IMR-90 (cell line): ENCODE results near the gene MARK2. TPM values are rescaled to one million over a fixed set of nuclear protein-coding genes. Genes with fewer than 3 reads are reported as not detected.

ENCODE experiments used
- ATAC-seq: fragments of 200-7000 bp; cut with Tn5 transposase; 2 replicates; pipeline ENCODE4 v1.9.1; 2020; ENCODE audit warnings: low read depth, mild to moderate bottlenecking, moderate library complexity
- BruUV-seq: library from RNA; stranded (reverse); fragments of 400-500 nt; replicated peaks from 2 replicates; lab custom pipeline; 2021; lab: Mats Ljungman, UMichigan
- CTCF ChIA-PET: fragments of 300-600 bp; formaldehyde crosslinking; extraction: SDS; loops from one replicate; lab custom pipeline; 2021; ENCODE audit warnings: antibody characterized with exemption; lab: Yijun Ruan, JAX
- POLR2A ChIA-PET: fragments of 300-600 bp; sonication (Branson Sonifier 250); formaldehyde crosslinking; loops from one replicate; lab custom pipeline; 2022; ENCODE audit warnings: antibody characterized with exemption; ENCODE audit not compliant: unreplicated experiment; lab: Charles Lee
- DNase-seq: peaks from one replicate; pipeline ENCODE4 v3.0.0; 2013
- H2AFZ ChIP-seq: replicated peaks from 2 replicates; pipeline ENCODE3; 2013; ENCODE audit warnings: low read length, mild to moderate bottlenecking; ENCODE audit not compliant: poor library complexity
- H2AK5ac ChIP-seq: 2 replicates; pipeline ENCODE4 v1.6.1; 2013; ENCODE audit warnings: low read depth, low read length, inconsistent platforms
- H2AK9ac ChIP-seq: replicated peaks from 2 replicates; pipeline ENCODE3; 2013; ENCODE audit warnings: mild to moderate bottlenecking, low read depth, low read length, moderate library complexity; ENCODE audit not compliant: poor library complexity
- H2BK120ac ChIP-seq: 2 replicates; pipeline ENCODE4 v1.6.1; 2013; ENCODE audit warnings: low read depth, low read length, inconsistent platforms
- H2BK15ac ChIP-seq: 3 replicates; pipeline ENCODE4 v1.6.1; 2013; ENCODE audit warnings: low read depth, low read length, inconsistent platforms
- H2BK20ac ChIP-seq: 2 replicates; pipeline ENCODE4 v1.6.1; 2013; ENCODE audit warnings: low read depth, mild to moderate bottlenecking, inconsistent platforms, low read length, moderate library complexity
- H2BK5ac ChIP-seq: 2 replicates; pipeline ENCODE4 v1.6.1; 2013; ENCODE audit warnings: mild to moderate bottlenecking, low read depth, low read length, inconsistent platforms; ENCODE audit not compliant: poor library complexity, severe bottlenecking
- H3K14ac ChIP-seq: replicated peaks from 2 replicates; pipeline ENCODE4 v1.6.1; 2013; ENCODE audit warnings: low read depth, low read length, inconsistent platforms
- H3K18ac ChIP-seq: 2 replicates; pipeline ENCODE4 v1.6.1; 2013; ENCODE audit warnings: low read depth, low read length, control low read depth
- H3K23ac ChIP-seq: 2 replicates; pipeline ENCODE4 v1.6.1; 2013; ENCODE audit warnings: low read depth, low read length, inconsistent platforms
- H3K27ac ChIP-seq: 2 replicates; pipeline ENCODE4 v1.5.1; 2013; ENCODE audit warnings: mild to moderate bottlenecking, control low read depth, low read length; ENCODE audit not compliant: insufficient read depth
- H3K27me3 ChIP-seq: 2 replicates; pipeline ENCODE4 v1.6.1; 2013; ENCODE audit warnings: low read length; ENCODE audit not compliant: control insufficient read depth, insufficient read depth
- H3K36me3 ChIP-seq: 2 replicates; pipeline ENCODE4 v1.6.1; 2013; ENCODE audit warnings: low read length, mixed read lengths; ENCODE audit not compliant: control insufficient read depth, insufficient read depth
- H3K4ac ChIP-seq: 2 replicates; pipeline ENCODE4 v1.6.1; 2013; ENCODE audit warnings: low read depth, low read length, inconsistent platforms
- H3K4me1 ChIP-seq: 2 replicates; pipeline ENCODE4 v1.6.1; 2013; ENCODE audit warnings: low read length, mixed read lengths; ENCODE audit not compliant: control insufficient read depth, insufficient read depth
- H3K4me2 ChIP-seq: 2 replicates; pipeline ENCODE4 v1.6.1; 2013; ENCODE audit warnings: low read depth, mild to moderate bottlenecking, control low read depth, low read length, moderate library complexity
- H3K4me3 ChIP-seq: 2 replicates; pipeline ENCODE4 v1.5.1; 2013; ENCODE audit warnings: low read depth, mild to moderate bottlenecking, control low read depth, low read length, moderate library complexity; ENCODE audit not compliant: insufficient read depth
- H3K56ac ChIP-seq: 2 replicates; pipeline ENCODE4 v1.6.1; 2013; ENCODE audit warnings: low read length, inconsistent platforms; ENCODE audit not compliant: insufficient read depth; ENCODE audit errors: extremely low read depth
- H3K79me1 ChIP-seq, 2 experiments: 2 replicates each; pipeline ENCODE4 v1.6.1; 2013; ENCODE audit warnings: low read length in 2 of 2, inconsistent platforms in 1 of 2, low read depth in 1 of 2
- H3K9ac ChIP-seq: 2 replicates; pipeline ENCODE4 v1.6.1; 2013; ENCODE audit warnings: low read depth, low read length, control low read depth
- H3K9me1 ChIP-seq: 2 replicates; pipeline ENCODE4 v1.6.1; 2013; ENCODE audit warnings: low read length, inconsistent platforms; ENCODE audit not compliant: insufficient read depth
- H3K9me3 ChIP-seq: 2 replicates; pipeline ENCODE4 v1.6.1; 2013; ENCODE audit warnings: low read length; ENCODE audit not compliant: control insufficient read depth, insufficient read depth
- H4K20me1 ChIP-seq: 2 replicates; pipeline ENCODE4 v1.6.1; 2013; ENCODE audit warnings: low read length, inconsistent platforms; ENCODE audit not compliant: insufficient read depth
- H4K5ac ChIP-seq: 2 replicates; pipeline ENCODE4 v1.6.1; 2013; ENCODE audit warnings: mild to moderate bottlenecking, low read depth, low read length, control low read depth
- H4K8ac ChIP-seq, 2 experiments: 2 replicates each; pipeline ENCODE4 v1.6.1; 2013; ENCODE audit warnings: low read depth in 2 of 2, low read length in 2 of 2, control low read depth in 1 of 2, inconsistent platforms in 1 of 2
- H4K91ac ChIP-seq: 2 replicates; pipeline ENCODE4 v1.6.1; 2013; ENCODE audit warnings: low read depth, low read length, inconsistent platforms; ENCODE audit not compliant: insufficient read depth
- CEBPB ChIP-seq: IDR thresholded peaks from 2 replicates; pipeline ENCODE4 v1.6.1; 2012; ENCODE audit warnings: low read depth, low read length, improper control_type of control experiment
- CHD1 ChIP-seq: IDR thresholded peaks from 2 replicates; pipeline ENCODE4 v1.6.1; 2012; ENCODE audit warnings: low read depth, low read length, improper control_type of control experiment
- FOS ChIP-seq: fragments of 150-350 bp; IDR thresholded peaks from 2 replicates; pipeline ENCODE4 v1.6.1; 2016; ENCODE audit warnings: low read depth, low read length
- MAFK ChIP-seq: IDR thresholded peaks from 2 replicates; pipeline ENCODE4 v1.6.1; 2012; ENCODE audit warnings: low read depth, low read length, improper control_type of control experiment
- MAZ ChIP-seq: IDR thresholded peaks from 2 replicates; pipeline ENCODE4 v1.6.1; 2012; ENCODE audit warnings: low read depth, mild to moderate bottlenecking, low read length, improper control_type of control experiment, moderate library complexity, borderline replicate concordance
- NFE2L2 ChIP-seq: fragments of 150-350 bp; IDR thresholded peaks from 2 replicates; pipeline ENCODE4 v1.6.1; 2016; ENCODE audit warnings: low read depth, mild to moderate bottlenecking, low read length
- POLR2A ChIP-seq: IDR thresholded peaks from 2 replicates; pipeline ENCODE4 v1.6.1; 2012; ENCODE audit warnings: mild to moderate bottlenecking, low read depth, low read length
- RAD21 ChIP-seq: IDR thresholded peaks from 2 replicates; pipeline ENCODE4 v1.6.1; 2012; ENCODE audit warnings: low read length, improper control_type of control experiment
- RCOR1 ChIP-seq: IDR thresholded peaks from 2 replicates; pipeline ENCODE4 v1.6.1; 2012; ENCODE audit warnings: mild to moderate bottlenecking, low read length, improper control_type of control experiment; ENCODE audit not compliant: insufficient replicate concordance
- RFX5 ChIP-seq: IDR thresholded peaks from 2 replicates; pipeline ENCODE4 v1.8.0; 2012; ENCODE audit warnings: low read depth, mild to moderate bottlenecking, low read length, moderate library complexity
- SMC3 ChIP-seq: fragments of 150-350 bp; IDR thresholded peaks from 2 replicates; pipeline ENCODE4 v1.6.1; 2016; ENCODE audit warnings: low read depth, mild to moderate bottlenecking, antibody characterized with exemption, low read length, moderate library complexity
- WGBS, 2 experiments: methylation state at CpG; one replicate each; pipeline versions ENCODE4 v1.1.5 to v1.1.7; 2013; ENCODE audit warnings: missing lambda C conversion rate in 2 of 2; ENCODE audit not compliant: insufficient read length in 1 of 2; ENCODE audit errors: extremely low coverage in 2 of 2; 5-methylcytosine and 5-hydroxymethylcytosine counted together
- dilution Hi-C: fragments of 300-500 bp; cut with HindIII; formaldehyde crosslinking; loops from one replicate; pipeline ENCODE4 v1.14.3; 2018; ENCODE audit warnings: low sequenced_read_pairs; ENCODE audit not compliant: unreplicated experiment
- in situ Hi-C: fragments of 300-500 bp; cut with MboI; formaldehyde crosslinking; loops from 3 replicates; pipeline ENCODE4 v1.14.3; 2019; ENCODE audit warnings: low sequenced_read_pairs, inconsistent platforms, mixed read lengths
- intact Hi-C: fragments of 100-400 bp; cut with micrococcal nuclease; formaldehyde crosslinking; loops from 2 replicates; pipeline ENCODE4 v1.10.0; 2022
- polyA plus RNA-seq, 3 experiments: library from polyadenylated mRNA; depleted of rRNA; stranded (reverse); fragments of >200 nt; gene quantifications; 2 replicates each; pipeline ENCODE4 v1.2.3, GENCODE V29; 2012; ENCODE audit warnings: low replicate concordance in 1 of 3
- total RNA-seq: library from RNA; depleted of rRNA; stranded (reverse); fragments of >200 nt; gene quantifications from 2 replicates; pipeline ENCODE4 v1.2.3, GENCODE V29; 2012
- TF ChIP-seq, protein P1 (sequence below): conservative IDR thresholded peaks from 2 replicates; pipeline ENCODE4 v1.5.1; 2012; ENCODE audit warnings: mild to moderate bottlenecking, low read depth, low read length, improper control_type of control experiment
- TF ChIP-seq, protein P2 (sequence below): fragments of 150-350 bp; IDR thresholded peaks from 2 replicates; pipeline ENCODE4 v1.6.1; 2017; ENCODE audit warnings: mild to moderate bottlenecking, antibody characterized with exemption, low read length, low read depth

Gene MARK2
- total and polyA plus RNA-seq, 2 of the 4 experiments (the other 2 are of a cell fraction): 6.6 to 17.3 TPM

DNA sequence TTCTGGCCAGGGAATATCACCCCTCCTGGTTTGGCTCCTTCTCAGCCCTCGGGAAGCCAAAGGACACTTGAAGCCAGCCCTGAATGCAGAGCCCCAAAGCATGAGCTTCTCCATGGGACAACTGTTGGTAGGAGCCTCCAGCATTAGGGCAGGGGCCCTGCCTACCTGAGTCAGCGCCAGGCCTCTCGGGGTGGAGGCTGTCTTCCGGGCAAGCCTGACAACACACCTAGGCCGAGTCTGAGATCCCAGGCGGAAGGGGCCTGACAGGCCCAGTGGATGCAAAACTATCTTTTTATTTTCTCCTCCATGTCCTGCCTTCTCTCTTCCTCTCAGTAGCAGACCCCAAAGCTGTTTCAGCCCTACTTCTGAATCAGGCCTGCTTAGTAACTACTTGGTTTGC lies 50.4 kb downstream of the MARK2 start (continued):
- TF ChIP-seq MAFK (no peak), RAD21 (no peak), NFE2L2 (no peak), MAZ (no peak), CHD1 (no peak), SMC3 (no peak), FOS (no peak), RCOR1 (no peak)

DNA sequence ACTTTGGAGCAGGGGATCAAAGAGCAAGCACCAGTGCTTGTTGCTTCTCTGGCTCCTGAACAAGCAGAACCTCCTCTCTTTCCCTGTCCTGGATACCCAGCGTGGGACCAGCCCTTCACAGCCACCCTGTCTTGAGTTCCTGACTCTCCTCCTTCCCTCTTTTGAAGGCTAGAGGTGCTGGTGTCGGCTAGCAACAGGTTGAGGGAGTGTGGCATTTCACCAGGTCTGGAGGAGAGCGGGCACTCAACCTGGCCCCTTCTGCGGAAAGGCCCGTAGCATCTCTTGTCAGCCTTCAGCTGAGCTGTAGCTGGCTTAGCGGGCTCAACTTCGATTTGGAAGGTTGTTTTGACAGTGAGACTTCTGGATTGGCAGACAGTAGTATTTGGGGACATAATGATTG lies 51.5 kb downstream of the MARK2 start:
- H2AK5ac ChIP-seq: no peak overlapping the region
- ATAC-seq (no peak), DNase-seq (no peak)
- WGBS, 2 experiments: 83% methylated on average over 3 of the region's 7 CpGs; no CpG with 5 or more reads in 1 of the 2 experiments
- H3K79me1 ChIP-seq: peaks cover 42 to 86% of the 10 kb centered on the region in 2 experiments
- TF ChIP-seq SMC3: no peak
- no peak for TF ChIP-seq RCOR1
- no peak for TF ChIP-seq CHD1
- TF ChIP-seq NFE2L2: no peak
- TF ChIP-seq, protein P1, sequence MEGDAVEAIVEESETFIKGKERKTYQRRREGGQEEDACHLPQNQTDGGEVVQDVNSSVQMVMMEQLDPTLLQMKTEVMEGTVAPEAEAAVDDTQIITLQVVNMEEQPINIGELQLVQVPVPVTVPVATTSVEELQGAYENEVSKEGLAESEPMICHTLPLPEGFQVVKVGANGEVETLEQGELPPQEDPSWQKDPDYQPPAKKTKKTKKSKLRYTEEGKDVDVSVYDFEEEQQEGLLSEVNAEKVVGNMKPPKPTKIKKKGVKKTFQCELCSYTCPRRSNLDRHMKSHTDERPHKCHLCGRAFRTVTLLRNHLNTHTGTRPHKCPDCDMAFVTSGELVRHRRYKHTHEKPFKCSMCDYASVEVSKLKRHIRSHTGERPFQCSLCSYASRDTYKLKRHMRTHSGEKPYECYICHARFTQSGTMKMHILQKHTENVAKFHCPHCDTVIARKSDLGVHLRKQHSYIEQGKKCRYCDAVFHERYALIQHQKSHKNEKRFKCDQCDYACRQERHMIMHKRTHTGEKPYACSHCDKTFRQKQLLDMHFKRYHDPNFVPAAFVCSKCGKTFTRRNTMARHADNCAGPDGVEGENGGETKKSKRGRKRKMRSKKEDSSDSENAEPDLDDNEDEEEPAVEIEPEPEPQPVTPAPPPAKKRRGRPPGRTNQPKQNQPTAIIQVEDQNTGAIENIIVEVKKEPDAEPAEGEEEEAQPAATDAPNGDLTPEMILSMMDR: no peak
- no peak for TF ChIP-seq MAFK
- TF ChIP-seq MAZ: no peak
- no peak for TF ChIP-seq CEBPB
- TF ChIP-seq, protein P2, sequence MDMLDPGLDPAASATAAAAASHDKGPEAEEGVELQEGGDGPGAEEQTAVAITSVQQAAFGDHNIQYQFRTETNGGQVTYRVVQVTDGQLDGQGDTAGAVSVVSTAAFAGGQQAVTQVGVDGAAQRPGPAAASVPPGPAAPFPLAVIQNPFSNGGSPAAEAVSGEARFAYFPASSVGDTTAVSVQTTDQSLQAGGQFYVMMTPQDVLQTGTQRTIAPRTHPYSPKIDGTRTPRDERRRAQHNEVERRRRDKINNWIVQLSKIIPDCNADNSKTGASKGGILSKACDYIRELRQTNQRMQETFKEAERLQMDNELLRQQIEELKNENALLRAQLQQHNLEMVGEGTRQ: no peak
- no peak for TF ChIP-seq FOS
- TF ChIP-seq POLR2A: no peak
- no peak for TF ChIP-seq RAD21
- TF ChIP-seq RFX5: no peak
- H3K4me1 ChIP-seq: peaks cover 8% of the 10 kb centered on the region
- no peak overlapping the region for H3K4ac ChIP-seq
- in situ Hi-C loops (no loop called here), dilution Hi-C loops (no loop called here), intact Hi-C loops (no loop called here)
- no peak overlapping the region for H3K4me2 ChIP-seq
- H2AK9ac ChIP-seq: no peak overlapping the region
- H3K27me3 ChIP-seq: no peaks in the 10 kb centered on the region
- H2BK15ac ChIP-seq: no peak overlapping the region
- no peak overlapping the region for H2BK5ac ChIP-seq
- no TSS peak for BruUV-seq
- CTCF ChIA-PET: interaction anchor here (1.4 kb wide), 1 partner anchor 27 kb away, joined by 3 read pairs; the partner anchor contains the start of gene RCOR2
- no peak overlapping the region for H3K56ac ChIP-seq
- H3K23ac ChIP-seq: no peak overlapping the region
- H4K5ac ChIP-seq: no peak overlapping the region
- H3K9me1 ChIP-seq: peaks cover 37% of the 10 kb centered on the region
- no peak overlapping the region for H3K4me3 ChIP-seq
- H3K18ac ChIP-seq: no peak overlapping the region
- no peak overlapping the region for H4K8ac ChIP-seq
- H3K9ac ChIP-seq: no peak overlapping the region
- POLR2A ChIA-PET: no interaction called here
- H4K20me1 ChIP-seq: peaks cover 81% of the 10 kb centered on the region
- H3K14ac ChIP-seq: no peak overlapping the region
- H3K36me3 ChIP-seq: peaks cover 7% of the 10 kb centered on the region; the same call in 1 of the 2 replicates
- no peak overlapping the region for H2AFZ ChIP-seq
- no peak overlapping the region for H2BK20ac ChIP-seq
- H2BK120ac ChIP-seq: no peak overlapping the region
- no peak overlapping the region for H4K91ac ChIP-seq
- H3K27ac ChIP-seq: no peak overlapping the region
- H3K9me3 ChIP-seq: no peaks in the 10 kb centered on the region
